Peyer's patch (tissue), 4 donors: Measurements from ENCODE around the gene TDRD6. TPM values are rescaled to one million over a fixed set of nuclear protein-coding genes. Genes with fewer than 3 reads are reported as not detected.

Experiments
- DNase-seq, 3 donors: peaks; one replicate each; pipeline ENCODE4 v3.0.0-alpha.2; 2017 to 2019
- H3K27ac ChIP-seq, 4 donors: fragments of 200-600 bp; sonication (generic); one replicate each; pipeline ENCODE4 v1.5.1; 2016 to 2019
- H3K27me3 ChIP-seq, 2 donors: fragments of 200-600 bp; sonication (generic); one replicate each; pipeline ENCODE4 v1.5.1; 2019
- H3K36me3 ChIP-seq, 3 donors: fragments of 200-600 bp; sonication (generic); one replicate each; pipeline ENCODE4 v1.5.1; 2016 to 2019
- H3K4me1 ChIP-seq, 4 donors: fragments of 200-600 bp; sonication (generic); one replicate each; pipeline ENCODE4 v1.5.1; 2016 to 2019
- H3K4me3 ChIP-seq, 4 donors: fragments of 200-600 bp; sonication (generic); 1 replicate in 3 of 4; 2 replicates in 1 of 4; pipeline ENCODE4 v1.5.1; 2016 to 2019; ENCODE audit warnings: mild to moderate bottlenecking in 1 of 4
- H3K9me3 ChIP-seq, 4 donors: fragments of 200-600 bp; sonication (generic); one replicate each; pipeline ENCODE4 v1.5.1; 2016 to 2019; ENCODE audit warnings: mild to moderate bottlenecking in 1 of 4
- CTCF ChIP-seq, 6 experiments: fragments of 450-650 bp in 4 of 6; fragments of 200-600 bp in 2 of 6; sonication (generic) in 1 of 6; IDR thresholded peaks; one replicate each; pipeline ENCODE4 v1.5.1; 2017 to 2019; ENCODE audit warnings: antibody characterized with exemption in 6 of 6, mild to moderate bottlenecking in 3 of 6, moderate library complexity in 1 of 6
- POLR2A ChIP-seq, 2 donors: fragments of 450-650 bp; IDR thresholded peaks; one replicate each; pipeline ENCODE4 v1.5.1; 2017; ENCODE audit warnings: antibody characterized with exemption in 2 of 2, mild to moderate bottlenecking in 2 of 2, moderate library complexity in 2 of 2
- total RNA-seq, 4 donors: library from RNA; depleted of rRNA; stranded (reverse); fragments of >200 nt; gene quantifications; one replicate each; pipeline ENCODE4 v1.1.0, GENCODE V29; 2016

TDRD6 gene
- total RNA-seq, 4 donors from 2014 or later: 0.18 to 0.83 (median 0.48) TPM

GRCh38 chr6:46745973-46746372 is 58.3 kb downstream of the TDRD6 start:
- no peaks in the 10 kb centered on the region for H3K9me3 ChIP-seq
- TF ChIP-seq CTCF (IDR thresholded peaks at IDR 0.05) (no peak), POLR2A (IDR thresholded peaks at IDR 0.05) (no peak)
- no peaks in the 10 kb centered on the region for H3K27me3 ChIP-seq
- H3K36me3 ChIP-seq: no peaks in the 10 kb centered on the region
- H3K4me1 ChIP-seq: no peaks in the 10 kb centered on the region
- no peak for DNase-seq
- no peak overlapping the region for H3K4me3 ChIP-seq
- no peak overlapping the region for H3K27ac ChIP-seq

- TF ChIP-seq POLR2A (IDR thresholded peaks at IDR 0.05) (no peak), CTCF (IDR thresholded peaks at IDR 0.05) (no peak)
- Histone ChIP-seq H3K4me3 (no peak within 1 kb of the TSS), H3K27ac (no peak within 1 kb of the TSS), H3K36me3 (no peaks in the 10 kb centered on the region), H3K27me3 (no peaks in the 10 kb centered on the region), H3K9me3 (no peaks in the 10 kb centered on the region), H3K4me1 (no peaks in the 10 kb centered on the region)
- no peak for DNase-seq
Observed at GRCh38 chr6:46746696-46747095, 59.0 kb downstream of the TDRD6 start, which contains the start of gene ANKRD66. TSS of gene ANKRD66 (plus strand) at chr6:46746933. CDS start at chr6:46751949, 5,016 bp downstream.

GRCh38 chr6:46748940-46749503 is 61.3 kb downstream of the TDRD6 start:
- Histone ChIP-seq H3K27ac (no peak overlapping the region), H3K36me3 (no peaks in the 10 kb centered on the region), H3K4me3 (no peak overlapping the region), H3K9me3 (no peaks in the 10 kb centered on the region), H3K27me3 (no peaks in the 10 kb centered on the region), H3K4me1 (no peaks in the 10 kb centered on the region)
- DNase-seq: no peak
- TF ChIP-seq POLR2A (IDR thresholded peaks at IDR 0.05): no peak
- TF ChIP-seq CTCF (IDR thresholded peaks at IDR 0.05): no peak

GRCh38 chr6:46749731-46750130 is 62.0 kb downstream of the TDRD6 start:
- no peak for DNase-seq
- Histone ChIP-seq H3K36me3 (no peaks in the 10 kb centered on the region), H3K9me3 (no peaks in the 10 kb centered on the region), H3K4me1 (no peaks in the 10 kb centered on the region), H3K27me3 (no peaks in the 10 kb centered on the region), H3K4me3 (no peak overlapping the region), H3K27ac (no peak overlapping the region)
- TF ChIP-seq CTCF (IDR thresholded peaks at IDR 0.05) (no peak), POLR2A (IDR thresholded peaks at IDR 0.05) (no peak)

- DNase-seq: no peak
- no peak overlapping the region for H3K4me3 ChIP-seq
- H3K27ac ChIP-seq: no peak overlapping the region
- no peaks in the 10 kb centered on the region for H3K4me1 ChIP-seq
- H3K36me3 ChIP-seq: no peaks in the 10 kb centered on the region
- TF ChIP-seq POLR2A (IDR thresholded peaks at IDR 0.05): no peak
- TF ChIP-seq CTCF (IDR thresholded peaks at IDR 0.05): no peak
- no peaks in the 10 kb centered on the region for H3K27me3 ChIP-seq
- H3K9me3 ChIP-seq: no peaks in the 10 kb centered on the region
Observed at GRCh38 chr6:46751658-46752057, 64.0 kb downstream of the TDRD6 start.

Other genes starting within 250 kb of the TDRD6 start
- gene RCAN2, start 196.4 kb upstream of the TDRD6 start, total RNA-seq: 10 to 100 TPM in 1 of 4 donors, 1 to 10 TPM in 3; 4.7 to 23.1 (median 6.6) TPM
- 1 to 10 TPM; 1.2 to 8.3 (median 3.4) TPM for gene CYP39A1, start 35.1 kb upstream of the TDRD6 start, total RNA-seq
- 10 to 100 TPM; 14.9 to 57.8 (median 25.8) TPM for gene SLC25A27, start 34.9 kb upstream of the TDRD6 start, total RNA-seq
- gene PLA2G7, start 47.5 kb downstream of the TDRD6 start, total RNA-seq: 1 to 10 TPM in 1 of 4 donors, under 1 TPM in 3; 0.53 to 3.3 (median 0.73) TPM
- gene ANKRD66, start 59.0 kb downstream of the TDRD6 start, total RNA-seq: not detected
- gene MEP1A, start 105.5 kb downstream of the TDRD6 start, total RNA-seq: 1,000 to 10,000 TPM in 1 of 4 donors, 100 to 1,000 TPM in 2, 10 to 100 TPM in 1; 16.5 to 2,426 (median 830) TPM
- gene ADGRF5, start 234.1 kb downstream of the TDRD6 start, total RNA-seq: 1 to 10 TPM; 3.8 to 9.9 (median 5.4) TPM